Karpas-422 (cell line): ENCODE results near the gene CCDC12. TPM values are rescaled to one million over a fixed set of nuclear protein-coding genes. Genes with fewer than 3 reads are reported as not detected.

Experiments used
- DNase-seq: peaks from one replicate; pipeline ENCODE4 v3.0.0-alpha.2; 2015
- H2AFZ ChIP-seq: fragments of 200-600 bp; sonication (generic); 2 replicates; pipeline ENCODE4 v1.6.1; 2014; ENCODE audit warnings: antibody characterized with exemption, low read length, mixed read lengths
- H3K27ac ChIP-seq: fragments of 200-600 bp; sonication (generic); 2 replicates; pipeline ENCODE4 v1.5.1; 2014; ENCODE audit warnings: mild to moderate bottlenecking, low read length, moderate library complexity
- H3K27me3 ChIP-seq: fragments of 200-600 bp; sonication (generic); 2 replicates; pipeline ENCODE4 v1.6.1; 2014; ENCODE audit warnings: low read length, mixed read lengths
- H3K36me3 ChIP-seq: fragments of 200-600 bp; sonication (generic); 2 replicates; pipeline ENCODE4 v1.6.1; 2014; ENCODE audit warnings: low read length, mixed read lengths; ENCODE audit not compliant: insufficient read depth
- H3K4me1 ChIP-seq: fragments of 200-600 bp; sonication (generic); 2 replicates; pipeline ENCODE4 v1.6.1; 2014; ENCODE audit warnings: mild to moderate bottlenecking, low read length, mixed read lengths
- H3K4me2 ChIP-seq: fragments of 200-600 bp; sonication (generic); 2 replicates; pipeline ENCODE4 v1.6.1; 2014; ENCODE audit warnings: low read length, low read depth, mild to moderate bottlenecking; ENCODE audit not compliant: poor library complexity, severe bottlenecking
- H3K4me3 ChIP-seq: fragments of 200-600 bp; sonication (generic); 2 replicates; pipeline ENCODE4 v1.5.1; 2014; ENCODE audit warnings: mild to moderate bottlenecking, antibody characterized with exemption, low read length, mixed read lengths
- H3K79me2 ChIP-seq: fragments of 200-600 bp; sonication (generic); 2 replicates; pipeline ENCODE4 v1.6.1; 2014; ENCODE audit warnings: mild to moderate bottlenecking, low read length, mixed read lengths
- H3K9ac ChIP-seq: fragments of 200-600 bp; sonication (generic); 2 replicates; pipeline ENCODE4 v1.6.0; 2014; ENCODE audit warnings: low read length
- H3K9me2 ChIP-seq: fragments of 200-600 bp; sonication (generic), shearing (Covaris generic); replicated peaks from 2 replicates; pipeline ENCODE4 v1.6.0; 2014; ENCODE audit warnings: mild to moderate bottlenecking, low read length, moderate library complexity; ENCODE audit not compliant: insufficient read depth
- H3K9me3 ChIP-seq: fragments of 300-700, 200-600 bp; sonication (generic); 2 replicates; pipeline ENCODE4 v1.6.1; 2014; ENCODE audit warnings: low read length, mixed read lengths
- H4K20me1 ChIP-seq: fragments of 200-600 bp; sonication (generic); 2 replicates; pipeline ENCODE4 v1.6.1; 2014; ENCODE audit warnings: mild to moderate bottlenecking, antibody characterized with exemption, low read length, low read depth; ENCODE audit not compliant: insufficient read depth
- total RNA-seq: library from RNA; depleted of rRNA; stranded (reverse); fragments of >200 nt; shearing (Covaris generic); gene quantifications from 2 replicates; pipeline ENCODE4 v1.2.3, GENCODE V29; 2014; ENCODE audit warnings: low replicate concordance

Gene CCDC12
- total RNA-seq, 1 experiment from 2014 or later: 40.2 TPM

GRCh38 chr3:46929324-46929723 is 47.2 kb downstream of the CCDC12 start:
- Histone ChIP-seq H3K36me3 (peaks cover 21% of the 10 kb centered on the region), H3K27me3 (no peaks in the 10 kb centered on the region), H2AFZ (no peak overlapping the region), H3K79me2 (peaks cover 49% of the 10 kb centered on the region), H3K4me2 (peak overlapping the region; percentile 64), H3K4me1 (peaks cover 96% of the 10 kb centered on the region), H3K9me3 (no peaks in the 10 kb centered on the region), H4K20me1 (no peaks in the 10 kb centered on the region), H3K4me3 (peak overlapping the region; percentile 32), H3K27ac (peak overlapping the region; percentile 99), H3K9ac (peak overlapping the region; percentile 72), H3K9me2 (no peaks in the 10 kb centered on the region)
- DNase-seq: peak; percentile 83

- no peaks in the 10 kb centered on the region for H3K9me3 ChIP-seq
- no peaks in the 10 kb centered on the region for H3K27me3 ChIP-seq
- H3K9ac ChIP-seq: peak overlapping the region; percentile 77
- H3K4me3 ChIP-seq: peak overlapping the region; percentile 65
- H2AFZ ChIP-seq: no peak overlapping the region
- peaks cover 90% of the 10 kb centered on the region for H3K4me1 ChIP-seq
- DNase-seq: peak; percentile 96
- peak overlapping the region; percentile 64 for H3K4me2 ChIP-seq
- H3K79me2 ChIP-seq: peaks cover 49% of the 10 kb centered on the region
- peaks cover 31% of the 10 kb centered on the region for H3K36me3 ChIP-seq
- peak overlapping the region; percentile 99 for H3K27ac ChIP-seq
- H4K20me1 ChIP-seq: no peaks in the 10 kb centered on the region
- no peaks in the 10 kb centered on the region for H3K9me2 ChIP-seq
Observed at GRCh38 chr3:46928282-46928681, 48.3 kb downstream of the CCDC12 start.

- no peaks in the 10 kb centered on the region for H3K9me2 ChIP-seq
- H3K27me3 ChIP-seq: no peaks in the 10 kb centered on the region
- peaks cover 36% of the 10 kb centered on the region for H3K36me3 ChIP-seq
- peaks cover 84% of the 10 kb centered on the region for H3K4me1 ChIP-seq
- H3K27ac ChIP-seq: peak overlapping the region; percentile 99
- peak overlapping the region; percentile 77 for H3K9ac ChIP-seq
- no peak for DNase-seq
- H3K4me3 ChIP-seq: peak overlapping the region; percentile 65
- no peak overlapping the region for H2AFZ ChIP-seq
- H3K9me3 ChIP-seq: no peaks in the 10 kb centered on the region
- peak overlapping the region; percentile 64 for H3K4me2 ChIP-seq
- H3K79me2 ChIP-seq: peaks cover 45% of the 10 kb centered on the region
- no peaks in the 10 kb centered on the region for H4K20me1 ChIP-seq
Observed at GRCh38 chr3:46927718-46928073, 48.8 kb downstream of the CCDC12 start.

- peaks cover 42% of the 10 kb centered on the region for H3K36me3 ChIP-seq
- H3K9me2 ChIP-seq: no peaks in the 10 kb centered on the region
- peak overlapping the region; percentile 64 for H3K4me2 ChIP-seq
- peaks cover 39% of the 10 kb centered on the region for H3K79me2 ChIP-seq
- no peaks in the 10 kb centered on the region for H3K27me3 ChIP-seq
- peak overlapping the region; percentile 99 for H3K27ac ChIP-seq
- peak overlapping the region; percentile 77 for H3K9ac ChIP-seq
- DNase-seq: peak; percentile 96
- H3K9me3 ChIP-seq: no peaks in the 10 kb centered on the region
- no peak overlapping the region for H2AFZ ChIP-seq
- H4K20me1 ChIP-seq: no peaks in the 10 kb centered on the region
- H3K4me3 ChIP-seq: peak overlapping the region; percentile 65
- peaks cover 78% of the 10 kb centered on the region for H3K4me1 ChIP-seq
Observed at GRCh38 chr3:46926871-46927717, 49.5 kb downstream of the CCDC12 start.

- Histone ChIP-seq H3K4me1 (peaks cover 72% of the 10 kb centered on the region), H3K9me2 (no peaks in the 10 kb centered on the region), H3K9ac (peak overlapping the region; percentile 77), H3K79me2 (peaks cover 33% of the 10 kb centered on the region), H3K36me3 (peaks cover 47% of the 10 kb centered on the region), H3K27me3 (no peaks in the 10 kb centered on the region), H3K4me3 (peak overlapping the region; percentile 65), H3K27ac (peak overlapping the region; percentile 99), H3K9me3 (no peaks in the 10 kb centered on the region), H2AFZ (no peak overlapping the region), H3K4me2 (peak overlapping the region; percentile 64), H4K20me1 (no peaks in the 10 kb centered on the region)
- DNase-seq: no peak
Observed at GRCh38 chr3:46926447-46926846, 50.1 kb downstream of the CCDC12 start.

GRCh38 chr3:46926039-46926438 is 50.5 kb downstream of the CCDC12 start:
- H3K4me2 ChIP-seq: peak overlapping the region; percentile 64
- H3K27me3 ChIP-seq: no peaks in the 10 kb centered on the region

GRCh38 chr3:46925585-46925934 is 51.0 kb downstream of the CCDC12 start:
- H3K27me3 ChIP-seq: no peaks in the 10 kb centered on the region
- H3K27ac ChIP-seq: peak overlapping the region; percentile 99
- no peaks in the 10 kb centered on the region for H3K9me2 ChIP-seq
- H3K79me2 ChIP-seq: peaks cover 24% of the 10 kb centered on the region
- H3K9ac ChIP-seq: peak overlapping the region; percentile 77
- H3K4me3 ChIP-seq: no peak overlapping the region
- H3K36me3 ChIP-seq: peaks cover 54% of the 10 kb centered on the region
- H3K4me2 ChIP-seq: peak overlapping the region; percentile 64
- H2AFZ ChIP-seq: no peak overlapping the region
- H4K20me1 ChIP-seq: no peaks in the 10 kb centered on the region
- H3K9me3 ChIP-seq: no peaks in the 10 kb centered on the region
- peaks cover 63% of the 10 kb centered on the region for H3K4me1 ChIP-seq
- no peak for DNase-seq

More at GRCh38 chr3:46926039-46926438, 50.5 kb downstream of the CCDC12 start:
- H4K20me1 ChIP-seq: no peaks in the 10 kb centered on the region
- peaks cover 68% of the 10 kb centered on the region for H3K4me1 ChIP-seq
- peak overlapping the region; percentile 77 for H3K9ac ChIP-seq
- peaks cover 28% of the 10 kb centered on the region for H3K79me2 ChIP-seq
- H3K4me3 ChIP-seq: peak overlapping the region; percentile 65
- H2AFZ ChIP-seq: no peak overlapping the region
- peak overlapping the region; percentile 99 for H3K27ac ChIP-seq
- peaks cover 50% of the 10 kb centered on the region for H3K36me3 ChIP-seq
- H3K9me2 ChIP-seq: no peaks in the 10 kb centered on the region
- H3K9me3 ChIP-seq: no peaks in the 10 kb centered on the region
- DNase-seq: no peak

GRCh38 chr3:46924921-46925584 is 51.5 kb downstream of the CCDC12 start:
- peaks cover 23% of the 10 kb centered on the region for H3K79me2 ChIP-seq
- peak overlapping the region; percentile 99 for H3K27ac ChIP-seq
- DNase-seq: no peak
- H3K36me3 ChIP-seq: peaks cover 60% of the 10 kb centered on the region
- no peak overlapping the region for H3K4me2 ChIP-seq
- no peaks in the 10 kb centered on the region for H3K9me2 ChIP-seq
- H3K27me3 ChIP-seq: no peaks in the 10 kb centered on the region
- H3K4me3 ChIP-seq: no peak overlapping the region
- H3K9ac ChIP-seq: no peak overlapping the region; the same call in 1 of the 2 replicates
- no peaks in the 10 kb centered on the region for H3K9me3 ChIP-seq
- H3K4me1 ChIP-seq: peaks cover 58% of the 10 kb centered on the region
- H2AFZ ChIP-seq: no peak overlapping the region
- H4K20me1 ChIP-seq: no peaks in the 10 kb centered on the region
